Middle frontal gyrus (tissue), 1 donor: Measurements from ENCODE around the gene RAVER2.
"Not testable (repeated sequence)": the region's sequence is repeated elsewhere in the genome, so short reads cannot be mapped to it uniquely, and the experiment has no call there.

Experiments
- DNase-seq: peaks from one replicate; pipeline ENCODE4 v3.0.0-alpha.2; 2015; ENCODE audit warnings: low spot score; ENCODE audit errors: extremely low spot score

Gene RAVER2

DNA sequence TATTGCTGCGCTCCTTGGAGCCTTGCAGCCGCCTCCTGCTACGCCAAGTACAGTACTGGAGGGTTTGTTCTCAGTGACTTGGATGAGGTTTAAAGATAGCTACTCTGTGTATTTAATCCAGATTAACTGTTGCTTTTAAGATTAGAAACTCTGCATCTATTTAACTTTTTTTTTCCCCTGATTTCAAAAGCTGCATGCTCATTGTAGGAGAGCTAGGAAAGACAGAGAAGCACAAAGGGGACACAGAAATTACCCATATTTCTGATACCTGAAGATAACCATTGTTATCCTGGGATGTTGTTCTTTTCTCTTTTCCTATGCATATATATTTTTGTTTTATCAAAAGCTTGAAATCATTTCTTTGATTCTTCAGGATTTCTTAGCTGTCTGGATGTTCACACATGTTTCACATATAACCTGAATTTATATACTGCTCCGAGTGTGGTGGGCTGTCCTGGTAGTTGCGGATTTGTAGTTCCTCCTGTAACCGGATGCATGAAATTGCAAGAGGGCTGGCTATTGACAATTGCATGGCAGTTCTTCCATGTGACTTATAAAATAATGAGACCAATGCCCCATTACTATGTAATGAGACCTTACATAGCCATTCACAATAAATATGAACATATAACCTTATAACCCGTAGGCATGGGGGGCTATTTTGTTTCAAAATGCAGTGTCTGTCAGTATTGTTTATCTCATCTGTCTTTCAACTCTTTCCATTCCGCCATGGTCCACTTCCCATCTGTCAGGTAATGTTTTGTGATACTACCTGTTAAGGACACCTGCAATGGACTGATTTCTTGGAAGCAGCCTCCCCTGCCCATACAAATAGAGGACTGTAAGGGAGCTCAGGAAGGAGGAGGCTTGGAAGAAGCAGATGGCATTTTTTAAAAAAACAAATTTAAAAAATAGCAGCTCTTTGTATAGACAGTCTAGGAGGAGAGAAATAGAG lies 1.4 kb downstream of the RAVER2 start:
- no peak for DNase-seq

GRCh38 chr1:64748222-64748621 lies 3.3 kb downstream of the RAVER2 start:
- DNase-seq: no peak

DNA sequence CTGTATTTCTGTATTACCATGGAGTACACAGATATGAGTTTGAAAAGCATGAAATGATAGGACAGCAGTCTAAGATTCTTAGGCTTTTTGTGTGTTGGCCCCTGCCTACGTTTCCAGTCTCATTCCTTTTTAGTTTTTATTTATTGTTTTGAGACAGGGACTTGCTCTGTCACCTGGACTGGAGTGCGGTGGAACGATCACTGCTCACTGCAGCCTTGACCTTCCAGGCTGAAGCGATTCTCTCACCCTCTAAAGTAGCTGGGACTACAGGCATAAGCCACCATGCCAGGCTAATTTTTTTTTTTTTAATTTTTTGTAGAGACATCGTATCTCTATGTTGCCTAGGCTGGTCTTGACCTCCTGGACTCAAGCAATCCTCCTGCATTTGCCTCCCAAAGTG lies 3.8 kb downstream of the RAVER2 start:
- no peak for DNase-seq

DNA sequence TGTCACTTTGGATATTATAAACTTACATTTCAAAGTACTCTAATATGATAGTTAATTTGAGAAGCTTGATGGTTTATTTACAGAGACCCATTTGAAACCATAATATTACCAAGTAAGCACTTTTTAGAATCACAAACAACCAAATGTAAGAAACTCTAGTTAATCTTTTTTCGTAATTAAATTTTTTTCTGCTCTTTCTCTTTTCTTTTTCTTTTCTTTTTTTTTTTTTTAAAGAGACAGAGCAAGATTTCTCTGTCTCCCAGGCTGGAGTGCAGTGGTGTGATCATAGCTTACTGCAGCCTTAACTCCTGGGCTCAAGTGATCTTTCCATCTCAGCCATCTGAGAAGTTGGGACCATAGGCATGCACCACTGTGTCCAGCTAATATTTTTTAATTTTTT lies 5.2 kb downstream of the RAVER2 start:
- no peak for DNase-seq

DNA sequence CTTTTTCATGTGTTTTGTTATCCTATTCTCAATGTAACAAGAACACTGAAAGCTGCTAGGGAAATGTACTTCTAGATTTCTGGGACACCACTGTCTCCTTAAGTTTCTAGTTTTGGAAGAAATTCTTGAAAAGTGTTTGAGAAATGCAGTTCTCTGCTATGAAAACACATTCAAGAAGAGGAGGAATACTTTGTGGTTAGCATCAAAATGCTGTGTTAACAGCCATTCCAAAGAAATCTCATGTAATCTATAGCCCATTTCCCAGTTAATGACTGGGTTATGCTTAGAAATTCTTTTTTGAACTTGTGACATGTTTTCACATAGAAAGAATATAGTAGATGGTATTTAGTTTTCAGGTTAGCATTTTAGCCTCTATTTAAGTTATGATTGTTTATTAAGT lies 6.0 kb downstream of the RAVER2 start:
- DNase-seq: no peak

GRCh38 chr1:64754173-64754572 lies 9.3 kb downstream of the RAVER2 start:
- DNase-seq: no peak

GRCh38 chr1:64755361-64755760 lies 10.5 kb downstream of the RAVER2 start:
- no peak for DNase-seq

- no peak for DNase-seq
These were observed 11.9 kb downstream of the RAVER2 start for GRCh38 chr1:64756770-64757169.

- no peak for DNase-seq
These were observed 12.3 kb downstream of the RAVER2 start for GRCh38 chr1:64757213-64757612.

- DNase-seq: no peak
These were observed 13.4 kb downstream of the RAVER2 start for GRCh38 chr1:64758233-64758632.

DNA sequence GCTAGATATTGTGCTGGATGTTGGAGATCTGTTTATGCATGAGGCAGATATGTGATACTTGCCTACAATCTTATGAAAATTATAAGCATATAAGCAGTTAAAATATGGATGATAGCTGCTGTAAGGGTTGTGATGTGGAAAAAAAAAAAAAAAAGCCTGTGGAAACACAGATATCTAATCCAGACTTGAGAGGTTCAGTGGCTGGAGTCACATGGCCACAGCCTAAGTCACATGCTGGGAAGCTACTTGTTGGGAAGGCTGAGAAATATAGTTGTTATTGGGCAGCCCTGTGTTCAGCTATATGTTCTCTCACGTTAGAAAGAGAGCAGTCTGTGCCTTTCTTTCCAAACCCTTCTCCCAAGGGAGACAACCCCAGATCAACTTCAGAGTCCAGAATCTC lies 15.1 kb downstream of the RAVER2 start:
- DNase-seq: no peak

DNA sequence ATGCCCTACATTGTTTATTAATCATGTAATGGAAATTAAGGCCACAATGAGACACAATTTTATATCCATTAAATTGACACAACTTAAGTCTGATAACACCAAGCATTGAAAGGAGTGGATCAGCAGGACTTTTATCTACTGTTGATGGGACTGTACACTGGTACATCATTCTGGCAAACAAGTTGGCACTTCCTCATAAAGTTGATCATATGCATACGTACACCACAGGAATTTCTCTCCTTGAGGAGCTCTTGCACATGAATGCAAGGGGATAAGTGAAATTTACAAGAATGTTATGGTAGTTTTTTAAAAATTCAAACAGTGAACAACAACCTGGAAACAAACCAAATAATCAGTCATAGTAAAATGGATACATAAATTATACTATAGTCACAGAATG lies 20.1 kb downstream of the RAVER2 start:
- DNase-seq: no peak

- DNase-seq: no peak
These were observed 21.0 kb downstream of the RAVER2 start for GRCh38 chr1:64765826-64766225.

DNA sequence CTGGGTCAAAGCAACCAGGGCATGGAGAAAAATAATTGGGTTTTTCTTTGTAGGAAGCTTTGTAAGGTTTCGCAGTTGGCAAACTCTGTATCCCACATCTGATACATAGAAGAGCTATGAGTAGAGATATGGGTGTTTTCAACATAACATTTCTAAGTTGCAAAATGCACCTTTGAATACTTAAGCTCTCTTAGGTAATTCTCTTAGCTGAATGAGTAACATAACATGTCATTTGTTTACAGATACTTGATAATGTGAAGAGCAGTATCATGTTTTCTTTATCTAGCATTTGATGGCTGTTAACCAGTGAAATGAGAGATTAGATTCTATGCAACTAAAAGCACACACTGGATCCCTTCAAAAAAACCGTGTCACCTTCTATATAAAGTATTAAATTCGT lies 21.6 kb downstream of the RAVER2 start:
- DNase-seq: no peak

DNA sequence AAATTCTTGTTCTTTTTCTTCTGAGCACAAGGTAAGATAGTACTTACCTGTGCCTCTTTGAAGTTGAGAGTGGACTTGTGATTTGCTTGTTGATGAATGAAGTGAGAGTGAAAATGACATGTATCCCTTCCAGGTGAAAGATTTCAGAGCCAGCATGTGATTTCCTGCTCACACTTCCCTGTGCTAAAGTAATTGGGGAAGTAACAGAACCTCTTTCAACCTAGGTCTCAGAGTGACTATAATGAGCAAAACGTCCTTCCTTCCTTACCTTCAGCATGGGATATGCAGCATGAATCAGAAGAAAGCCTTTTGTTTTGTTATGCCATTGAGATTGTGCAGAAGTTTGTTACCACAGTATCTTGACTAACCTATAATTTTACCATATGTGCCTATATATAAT lies 24.6 kb downstream of the RAVER2 start:
- DNase-seq: no peak

- DNase-seq: no peak
These were observed 25.1 kb downstream of the RAVER2 start for GRCh38 chr1:64769971-64770370.

GRCh38 chr1:64773306-64773705 lies 28.4 kb downstream of the RAVER2 start:
- not testable (repeated sequence) for DNase-seq

DNA sequence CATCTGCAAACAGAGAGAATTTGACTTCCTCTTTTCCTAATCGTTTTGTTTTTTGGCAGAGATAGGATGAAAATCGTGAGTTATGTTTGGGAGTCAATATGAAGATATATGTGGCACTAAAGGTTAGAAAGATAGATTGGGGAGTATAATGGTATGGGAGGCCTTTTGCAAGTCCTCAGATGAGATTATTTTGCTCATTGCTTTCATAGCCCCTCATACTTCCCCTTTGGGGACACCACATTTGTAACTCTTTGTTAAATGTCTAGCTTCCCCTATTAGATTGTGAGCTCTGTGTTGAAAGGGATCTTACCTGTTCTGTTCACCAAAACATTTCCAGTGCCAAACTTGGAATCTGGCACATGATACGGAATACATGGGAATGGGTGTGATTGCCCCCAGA lies 30.2 kb downstream of the RAVER2 start:
- DNase-seq: no peak

GRCh38 chr1:64782044-64782443 lies 37.2 kb downstream of the RAVER2 start:
- DNase-seq: not testable (repeated sequence)

- DNase-seq: not testable (repeated sequence)
These were observed 38.0 kb downstream of the RAVER2 start for GRCh38 chr1:64782848-64783247.

GRCh38 chr1:64790832-64791487 lies 46.1 kb downstream of the RAVER2 start:
- DNase-seq: no peak

GRCh38 chr1:64798872-64799271 lies 54.0 kb downstream of the RAVER2 start:
- DNase-seq: no peak
